ENCODE results near the gene DRD2. TPM values are rescaled to one million over a fixed set of nuclear protein-coding genes. Genes with fewer than 3 reads are reported as not detected.

Gene DRD2
- total RNA-seq, 2 experiments from 2014 or later = not detected

- ATAC-seq (ENCODE audit: poor library complexity) = no peak
- intact Hi-C loops (cut with DNase I, micrococcal nuclease) = no loop called here
- TF ChIP-seq, protein P1, sequence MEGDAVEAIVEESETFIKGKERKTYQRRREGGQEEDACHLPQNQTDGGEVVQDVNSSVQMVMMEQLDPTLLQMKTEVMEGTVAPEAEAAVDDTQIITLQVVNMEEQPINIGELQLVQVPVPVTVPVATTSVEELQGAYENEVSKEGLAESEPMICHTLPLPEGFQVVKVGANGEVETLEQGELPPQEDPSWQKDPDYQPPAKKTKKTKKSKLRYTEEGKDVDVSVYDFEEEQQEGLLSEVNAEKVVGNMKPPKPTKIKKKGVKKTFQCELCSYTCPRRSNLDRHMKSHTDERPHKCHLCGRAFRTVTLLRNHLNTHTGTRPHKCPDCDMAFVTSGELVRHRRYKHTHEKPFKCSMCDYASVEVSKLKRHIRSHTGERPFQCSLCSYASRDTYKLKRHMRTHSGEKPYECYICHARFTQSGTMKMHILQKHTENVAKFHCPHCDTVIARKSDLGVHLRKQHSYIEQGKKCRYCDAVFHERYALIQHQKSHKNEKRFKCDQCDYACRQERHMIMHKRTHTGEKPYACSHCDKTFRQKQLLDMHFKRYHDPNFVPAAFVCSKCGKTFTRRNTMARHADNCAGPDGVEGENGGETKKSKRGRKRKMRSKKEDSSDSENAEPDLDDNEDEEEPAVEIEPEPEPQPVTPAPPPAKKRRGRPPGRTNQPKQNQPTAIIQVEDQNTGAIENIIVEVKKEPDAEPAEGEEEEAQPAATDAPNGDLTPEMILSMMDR (IDR thresholded peaks at IDR 0.05) = no peak
- H3K9me3 ChIP-seq (ENCODE audit: control insufficient read depth in 1 of 2, insufficient read depth in 1 of 2, low read length in 2 of 2) = no peaks in the 10 kb centered on the region
- Mint-ChIP-seq H3K27ac (no peak overlapping the region), H3K4me3 (no peak overlapping the region), H3K27me3 (peaks cover 55% of the 10 kb centered on the region), H3K36me3 (ENCODE audit: low read depth) (no peaks in the 10 kb centered on the region), H3K9me3 (no peaks in the 10 kb centered on the region), H3K4me1 (ENCODE audit: low read depth) (no peaks in the 10 kb centered on the region)
- H3K27me3 ChIP-seq (ENCODE audit: control insufficient read depth in 1 of 2, insufficient read depth in 2 of 2, low read length in 2 of 2) = peaks cover 3 to 10% of the 10 kb centered on the region in 2 experiments
- CTCF ChIA-PET = interaction anchor here (0.9 kb wide), 1 partner anchor 31 kb away, joined by 3 read pairs; no protein-coding TSS in a partner anchor
- no peak overlapping the region for H3K27ac ChIP-seq (ENCODE audit: low read depth in 1 of 2, low read length in 2 of 2)
- no peaks in the 10 kb centered on the region for H3K4me1 ChIP-seq (ENCODE audit: insufficient read depth, low read length)
- POLR2A ChIA-PET = no interaction called here
- DNase-seq = no peak
- H3K36me3 ChIP-seq (ENCODE audit: insufficient read depth, low read length) = no peaks in the 10 kb centered on the region
- no peak overlapping the region for H3K4me3 ChIP-seq (ENCODE audit: low read length)
Measured at GRCh38 chr11:113467545-113467944, 7.7 kb downstream of the DRD2 start.

DNA sequence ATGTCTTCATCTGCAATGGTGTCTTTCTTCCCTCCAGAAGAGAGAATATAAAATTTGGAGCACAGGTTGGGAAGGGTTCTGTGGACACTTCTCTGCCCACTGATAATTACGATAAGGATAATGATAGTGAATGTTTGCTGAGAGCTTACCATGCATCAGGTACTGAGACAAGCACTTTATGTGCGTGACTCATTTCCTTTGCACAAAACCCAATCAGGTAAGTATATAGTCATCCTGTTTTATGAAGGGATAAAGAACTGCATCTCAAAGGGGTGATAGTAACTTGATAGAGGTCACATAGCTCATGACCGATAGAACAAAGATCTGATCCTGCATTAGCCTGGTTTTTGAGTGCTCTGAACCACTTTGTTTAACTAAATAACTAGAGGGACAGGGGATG, 9.4 kb downstream of the DRD2 start:
- no peak overlapping the region for H3K27ac ChIP-seq (ENCODE audit: low read depth in 1 of 2, low read length in 2 of 2)
- ChIA-PET CTCF (no interaction called here), POLR2A (no interaction called here)
- no peaks in the 10 kb centered on the region for H3K9me3 ChIP-seq (ENCODE audit: control insufficient read depth in 1 of 2, insufficient read depth in 1 of 2, low read length in 2 of 2)
- Mint-ChIP-seq H3K4me3 (no peak overlapping the region), H3K4me1 (ENCODE audit: low read depth) (no peaks in the 10 kb centered on the region), H3K36me3 (ENCODE audit: low read depth) (no peaks in the 10 kb centered on the region), H3K9me3 (no peaks in the 10 kb centered on the region), H3K27ac (no peak overlapping the region), H3K27me3 (peaks cover 41% of the 10 kb centered on the region)
- peaks cover 0 to 2% of the 10 kb centered on the region in 2 experiments for H3K27me3 ChIP-seq (ENCODE audit: control insufficient read depth in 1 of 2, insufficient read depth in 2 of 2, low read length in 2 of 2)
- DNase-seq = no peak
- H3K4me1 ChIP-seq (ENCODE audit: insufficient read depth, low read length) = no peaks in the 10 kb centered on the region
- TF ChIP-seq, protein P1 (IDR thresholded peaks at IDR 0.05) = no peak
- ATAC-seq (ENCODE audit: poor library complexity) = no peak
- H3K36me3 ChIP-seq (ENCODE audit: insufficient read depth, low read length) = no peaks in the 10 kb centered on the region
- intact Hi-C loops (cut with DNase I, micrococcal nuclease) = no loop called here
- no peak overlapping the region for H3K4me3 ChIP-seq (ENCODE audit: low read length)

DNA sequence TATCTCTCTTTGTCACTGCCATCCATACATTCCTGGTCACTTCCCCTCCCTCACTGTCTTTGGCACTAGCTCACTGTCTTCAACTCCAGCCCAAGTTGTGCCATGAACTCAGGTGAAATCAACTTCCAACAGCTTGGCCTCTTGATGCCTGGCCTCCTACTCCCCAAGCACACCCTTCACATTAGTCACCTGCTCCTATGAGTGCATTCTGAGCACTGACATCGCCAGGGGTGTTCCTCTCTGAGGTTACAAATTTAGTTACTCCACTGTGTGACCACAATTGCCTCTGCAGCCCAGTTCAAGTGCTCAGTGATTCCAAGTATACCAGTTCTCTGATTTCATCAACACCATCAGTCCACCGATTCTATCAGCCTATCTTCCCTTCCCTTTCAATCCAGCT, 10.8 kb downstream of the DRD2 start:
- Mint-ChIP-seq H3K4me1 (ENCODE audit: low read depth) (no peaks in the 10 kb centered on the region), H3K36me3 (ENCODE audit: low read depth) (no peaks in the 10 kb centered on the region), H3K27me3 (peaks cover 32% of the 10 kb centered on the region), H3K9me3 (no peaks in the 10 kb centered on the region), H3K4me3 (no peak overlapping the region), H3K27ac (no peak overlapping the region)
- Histone ChIP-seq H3K4me3 (ENCODE audit: low read length) (no peak overlapping the region), H3K36me3 (ENCODE audit: insufficient read depth, low read length) (no peaks in the 10 kb centered on the region), H3K4me1 (ENCODE audit: insufficient read depth, low read length) (no peaks in the 10 kb centered on the region), H3K9me3 (ENCODE audit: control insufficient read depth in 1 of 2, insufficient read depth in 1 of 2, low read length in 2 of 2) (peaks cover 0 to 5% of the 10 kb centered on the region in 2 experiments), H3K27me3 (ENCODE audit: control insufficient read depth in 1 of 2, insufficient read depth in 2 of 2, low read length in 2 of 2) (peaks cover 0 to 2% of the 10 kb centered on the region in 2 experiments), H3K27ac (ENCODE audit: low read depth in 1 of 2, low read length in 2 of 2) (no peak overlapping the region)
- ChIA-PET POLR2A (no interaction called here), CTCF (no interaction called here)
- DNase-seq (no peak), ATAC-seq (ENCODE audit: poor library complexity) (no peak)
- intact Hi-C loops (cut with DNase I, micrococcal nuclease) = no loop called here
- TF ChIP-seq, protein P1 (IDR thresholded peaks at IDR 0.05) = no peak

All from CD4-positive, alpha-beta T cell (primary cell).